Psoas muscle (tissue), 8 donors: ENCODE measurements around the gene SCYL3. TPM values are rescaled to one million over a fixed set of nuclear protein-coding genes. Genes with fewer than 3 reads are reported as not detected.

Experiments used
- ATAC-seq, 4 donors: fragments of 200-7000 bp; cut with Tn5 transposase; one replicate each; pipeline ENCODE4 v1.9.1; 2020; ENCODE audit warnings: moderate library complexity in 3 of 4, mild to moderate bottlenecking in 2 of 4
- DNase-seq, 2 donors: peaks; one replicate each; pipeline ENCODE4 v3.0.0-alpha.2; 2020
- H3K27ac ChIP-seq: fragments of 200-600 bp; one replicate; pipeline ENCODE4 v1.8.0; 2022
- H3K27me3 ChIP-seq, 3 donors: fragments of 200-600 bp in 1 of 3; one replicate each; pipeline versions ENCODE4 v1.6.1 to v1.8.0; 2013 to 2022; ENCODE audit warnings: low read length in 2 of 3, mild to moderate bottlenecking in 2 of 3, moderate library complexity in 1 of 3; ENCODE audit not compliant: insufficient read depth in 3 of 3
- H3K36me3 ChIP-seq, 2 donors: fragments of 200-600 bp in 1 of 2; one replicate each; pipeline versions ENCODE4 v1.6.1 to v1.8.0; 2013 to 2022; ENCODE audit warnings: low read depth in 1 of 2, mild to moderate bottlenecking in 1 of 2, moderate library complexity in 1 of 2; ENCODE audit not compliant: insufficient read depth in 1 of 2
- H3K4me1 ChIP-seq: fragments of 200-600 bp; one replicate; pipeline ENCODE4 v1.8.0; 2022
- H3K4me3 ChIP-seq: fragments of 200-600 bp; one replicate; pipeline ENCODE4 v1.8.0; 2022; ENCODE audit warnings: mild to moderate bottlenecking
- H3K9me3 ChIP-seq: fragments of 200-600 bp; one replicate; pipeline ENCODE4 v1.8.0; 2022
- WGBS, 3 donors: extraction: QIAGEN DNeasy Blood & Tissue Kit; methylation state at CpG; one replicate each; pipeline versions ENCODE4 v1.1.6 to v1.1.7; 2013; 5-methylcytosine and 5-hydroxymethylcytosine counted together
- intact Hi-C, 2 donors: fragments of 100-400 bp; cut with DNase I; formaldehyde crosslinking; loops; one replicate each; pipeline versions ENCODE4 v1.11.0 to v1.14.2; 2022
- polyA plus RNA-seq, 3 donors: library from polyadenylated mRNA; stranded (reverse); fragments of 200-250 nt; gene quantifications; one replicate each; pipeline ENCODE4 v1.2.3, GENCODE V29; 2013
- total RNA-seq, 4 donors: library from RNA; stranded (reverse); fragmentation: NEBNext Ultra II Directional in 2 of 4; extraction: Animal tissue kit (Norgen Biotek cat#: 25700) in 2 of 4; gene quantifications; one replicate each; pipeline versions ENCODE4 v1.2.1 to v1.2.4, GENCODE V29; 2021 to 2023
- TF ChIP-seq, protein P1 (sequence below): fragments of 200-600 bp; IDR thresholded peaks from one replicate; pipeline ENCODE4 v1.8.0; 2022; ENCODE audit warnings: antibody characterized with exemption
- donor health status: healthy with polysubstance abuse.
- donor health status: DM: no; HTN: no; CAD: no; lungs with moderate emphysema.
- donor health status: Bipolar disorder and iron deficiency.
- donor health status: healthy.
- donor health status: DM: yes; HTN: yes; CAD: no.
- donor health status: DM: no; HTN: no; CAD: no.
- donor health status: DM: no; HTN: no; CAD: no.
- donor health status: DM: yes; HTN: yes; CAD: no.

The SCYL3 gene
- total and polyA plus RNA-seq, 7 donors = 6.0 to 15.7 (median 7.5) TPM

DNA sequence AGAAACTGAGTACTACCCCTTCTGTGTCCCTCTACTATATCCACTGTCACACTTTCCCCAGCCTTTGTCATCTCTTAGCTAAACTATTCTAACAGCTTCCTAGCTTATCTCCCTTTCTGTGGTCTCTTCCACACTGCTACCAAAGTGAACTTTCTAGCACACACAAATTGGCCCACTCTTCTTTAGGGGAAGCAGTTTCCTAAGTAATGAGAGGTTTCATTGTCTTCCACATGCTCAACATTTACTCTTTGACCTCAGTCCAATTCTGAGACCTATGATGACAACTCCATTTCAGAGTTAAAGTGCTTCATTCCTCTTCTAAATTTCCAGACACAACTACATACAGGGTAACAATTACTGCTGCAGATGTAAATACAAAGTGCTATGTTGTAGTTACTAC is 32.9 kb downstream of the SCYL3 start:
- TF ChIP-seq, protein P1, sequence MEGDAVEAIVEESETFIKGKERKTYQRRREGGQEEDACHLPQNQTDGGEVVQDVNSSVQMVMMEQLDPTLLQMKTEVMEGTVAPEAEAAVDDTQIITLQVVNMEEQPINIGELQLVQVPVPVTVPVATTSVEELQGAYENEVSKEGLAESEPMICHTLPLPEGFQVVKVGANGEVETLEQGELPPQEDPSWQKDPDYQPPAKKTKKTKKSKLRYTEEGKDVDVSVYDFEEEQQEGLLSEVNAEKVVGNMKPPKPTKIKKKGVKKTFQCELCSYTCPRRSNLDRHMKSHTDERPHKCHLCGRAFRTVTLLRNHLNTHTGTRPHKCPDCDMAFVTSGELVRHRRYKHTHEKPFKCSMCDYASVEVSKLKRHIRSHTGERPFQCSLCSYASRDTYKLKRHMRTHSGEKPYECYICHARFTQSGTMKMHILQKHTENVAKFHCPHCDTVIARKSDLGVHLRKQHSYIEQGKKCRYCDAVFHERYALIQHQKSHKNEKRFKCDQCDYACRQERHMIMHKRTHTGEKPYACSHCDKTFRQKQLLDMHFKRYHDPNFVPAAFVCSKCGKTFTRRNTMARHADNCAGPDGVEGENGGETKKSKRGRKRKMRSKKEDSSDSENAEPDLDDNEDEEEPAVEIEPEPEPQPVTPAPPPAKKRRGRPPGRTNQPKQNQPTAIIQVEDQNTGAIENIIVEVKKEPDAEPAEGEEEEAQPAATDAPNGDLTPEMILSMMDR = no peak
- ATAC-seq (no peak), DNase-seq (no peak)
- Histone ChIP-seq H3K36me3 (peaks cover 16 to 100% of the 10 kb centered on the region in 2 donors), H3K4me1 (no peaks in the 10 kb centered on the region), H3K27ac (no peak overlapping the region), H3K4me3 (no peak overlapping the region), H3K9me3 (no peaks in the 10 kb centered on the region), H3K27me3 (no peaks in the 10 kb centered on the region)
- intact Hi-C loops = no loop called here

DNA sequence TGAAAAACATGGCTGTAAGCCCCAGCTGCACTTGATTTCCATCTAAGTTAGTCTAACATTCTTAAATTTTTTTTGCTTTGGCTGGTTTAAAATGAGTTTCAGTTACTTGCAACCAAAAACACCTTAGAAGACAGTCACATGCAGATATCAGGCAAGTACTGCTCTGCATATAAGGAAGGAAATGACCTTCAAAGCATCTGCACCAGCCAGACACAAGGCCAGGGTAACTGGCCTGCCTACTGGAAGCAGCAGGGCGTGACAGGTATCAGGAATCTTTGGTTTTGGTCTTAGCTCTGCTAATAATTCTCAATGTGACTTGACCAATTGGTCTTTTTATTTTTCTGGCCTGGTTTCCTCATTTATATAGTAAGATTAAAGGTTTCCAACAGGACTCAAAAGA is 33.5 kb downstream of the SCYL3 start:
- no peak for DNase-seq
- intact Hi-C loops = no loop called here
- no peak overlapping the region for H3K4me3 ChIP-seq
- H3K27me3 ChIP-seq = no peaks in the 10 kb centered on the region
- TF ChIP-seq, protein P1 = no peak
- H3K4me1 ChIP-seq = no peaks in the 10 kb centered on the region
- ATAC-seq = no peak
- H3K27ac ChIP-seq = no peak overlapping the region
- no peaks in the 10 kb centered on the region for H3K9me3 ChIP-seq
- H3K36me3 ChIP-seq = peaks cover 15 to 100% of the 10 kb centered on the region in 2 donors
- 88 to 94% (median 89%) methylated on average over 1 of the region's 1 CpG for WGBS, 3 donors

DNA sequence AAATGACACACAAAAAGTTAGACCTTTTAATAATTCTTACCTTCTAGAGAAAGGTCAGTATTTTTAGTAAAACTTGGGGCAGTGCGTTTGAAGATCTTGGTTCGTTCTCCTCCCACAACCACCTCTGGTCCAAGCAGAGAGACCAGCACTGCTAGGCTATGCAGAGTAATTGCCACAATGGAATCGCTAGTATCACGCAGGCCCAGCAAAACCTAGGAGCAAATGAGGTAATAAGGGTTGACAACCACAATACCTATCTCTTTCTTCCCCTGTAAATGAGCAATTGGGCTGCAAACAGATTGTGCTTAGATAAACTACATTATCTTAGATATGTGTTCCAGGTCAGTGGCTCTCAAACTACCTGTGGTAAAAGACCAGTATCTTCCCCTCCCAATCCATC is 34.7 kb downstream of the SCYL3 start:
- WGBS, 3 donors = 91 to 93% (median 93%) methylated on average over 4 of the region's 4 CpGs
- TF ChIP-seq, protein P1 = no peak
- DNase-seq (no peak), ATAC-seq (no peak)
- H3K36me3 ChIP-seq = peaks cover 15 to 100% of the 10 kb centered on the region in 2 donors
- H3K27ac ChIP-seq = no peak overlapping the region
- H3K4me1 ChIP-seq = no peaks in the 10 kb centered on the region
- no peaks in the 10 kb centered on the region for H3K27me3 ChIP-seq
- H3K4me3 ChIP-seq = no peak overlapping the region
- H3K9me3 ChIP-seq = no peaks in the 10 kb centered on the region
- intact Hi-C loops = no loop called here

DNA sequence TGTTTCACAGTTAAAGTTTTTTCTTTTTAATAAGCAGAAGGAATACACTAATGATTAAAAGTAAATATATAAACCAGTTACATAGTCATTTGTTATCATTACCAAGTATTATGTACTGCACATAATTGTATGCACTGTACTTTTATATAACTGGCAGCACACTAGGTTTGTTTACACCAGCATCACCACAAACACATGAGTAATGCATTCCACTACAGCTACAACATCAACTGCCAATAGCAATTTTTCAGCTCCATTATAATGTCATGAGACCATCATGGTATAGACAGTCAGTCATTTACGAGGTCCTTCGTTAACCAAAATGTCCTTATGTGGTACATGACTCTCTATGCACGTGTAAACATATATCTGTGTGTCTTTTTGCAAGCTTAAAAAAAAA is 35.2 kb downstream of the SCYL3 start:
- Histone ChIP-seq H3K27ac (no peak overlapping the region), H3K36me3 (peaks cover 15 to 100% of the 10 kb centered on the region in 2 donors), H3K9me3 (no peaks in the 10 kb centered on the region), H3K4me3 (no peak overlapping the region), H3K27me3 (no peaks in the 10 kb centered on the region), H3K4me1 (no peaks in the 10 kb centered on the region)
- intact Hi-C loops = no loop called here
- no peak for DNase-seq
- TF ChIP-seq, protein P1 = no peak
- WGBS, 3 donors = 92 to 94% (median 93%) methylated on average over 3 of the region's 3 CpGs
- ATAC-seq = no peak

DNA sequence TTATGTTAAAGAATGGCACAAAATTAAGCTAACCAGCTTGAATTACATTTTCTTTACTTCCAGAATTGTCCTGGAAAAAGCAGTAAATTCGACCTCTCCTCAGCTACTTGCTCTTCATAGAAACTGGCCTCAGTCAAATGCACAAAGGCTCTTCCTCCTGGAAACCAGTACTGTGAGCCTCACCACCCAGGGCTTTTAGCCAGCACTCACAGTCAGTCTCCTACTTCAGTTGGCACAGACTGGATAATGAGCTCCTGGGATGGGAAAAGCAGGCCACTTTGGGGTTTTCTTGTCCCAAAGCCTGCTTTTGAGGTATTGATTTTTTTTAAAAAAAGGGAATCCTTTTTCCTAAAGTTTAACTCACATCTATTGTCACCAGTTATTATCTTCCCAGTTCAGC is 40.4 kb downstream of the SCYL3 start:
- no peak for ATAC-seq
- Histone ChIP-seq H3K27me3 (no peaks in the 10 kb centered on the region), H3K9me3 (no peaks in the 10 kb centered on the region), H3K36me3 (peaks cover 19 to 97% of the 10 kb centered on the region in 2 donors), H3K4me3 (no peak overlapping the region), H3K27ac (no peak overlapping the region), H3K4me1 (no peaks in the 10 kb centered on the region)
- TF ChIP-seq, protein P1 = no peak
- DNase-seq = no peak
- WGBS, 3 donors = 66 to 84% (median 81%) methylated on average over 1 of the region's 1 CpG
- intact Hi-C loops = no loop called here
